ENCODE results near the gene PPP3R2. TPM values are rescaled to one million over a fixed set of nuclear protein-coding genes. Genes with fewer than 3 reads are reported as not detected.
A peak's percentile ranks its signal among the peaks of the same experiment; 100 is the strongest.
"Not testable (repeated sequence)": the region's sequence is repeated elsewhere in the genome, so short reads cannot be mapped to it uniquely, and the experiment has no call there.

PPP3R2 gene
- total and polyA plus RNA-seq, 3 donors from 2014 or later = 18.0 to 241 (median 22.8) TPM

- Histone ChIP-seq H3K4me3 (no peak overlapping the region), H3K4me1 (no peaks in the 10 kb centered on the region), H3K9me3 (no peaks in the 10 kb centered on the region), H3K27me3 (no peaks in the 10 kb centered on the region), H3K36me3 (ENCODE audit: low read depth, missing control alignments) (no peaks in the 10 kb centered on the region), H3K27ac (no peak overlapping the region)
- 92 to 100% methylated on average over 1 of the region's 1 CpG for WGBS, 2 donors
- intact Hi-C loops (cut with DNase I; ENCODE audit: low total_unique reads) = no loop called here
- DNase-seq = no peak
- TF ChIP-seq POLR2A (IDR thresholded peaks at IDR 0.05) = no peak
- no peak for TF ChIP-seq CTCF (IDR thresholded peaks at IDR 0.05)
These were observed 33.0 kb downstream of the PPP3R2 start for GRCh38 chr9:101561740-101562139.

- TF ChIP-seq CTCF (IDR thresholded peaks at IDR 0.05) = peak in 1 of 3 experiments; percentile 20
- H3K27me3 ChIP-seq; H3K9me3 ChIP-seq; H3K36me3 ChIP-seq (ENCODE audit: low read depth, missing control alignments); DNase-seq; H3K27ac ChIP-seq; H3K4me1 ChIP-seq; intact Hi-C loops (cut with DNase I; ENCODE audit: low total_unique reads); H3K4me3 ChIP-seq: not testable (repeated sequence)
- whole genome bisulfite sequencing, 2 donors = 82 to 84% methylated on average over 18 of the region's 18 CpGs
These were observed 45.2 kb downstream of the PPP3R2 start for GRCh38 chr9:101549472-101550098.

- H3K27ac ChIP-seq = no peak overlapping the region
- intact Hi-C loops (cut with DNase I; ENCODE audit: low total_unique reads) = no loop called here
- H3K27me3 ChIP-seq = no peaks in the 10 kb centered on the region
- 93 to 97% methylated on average over 13 to 14 of the region's 14 CpGs for WGBS, 2 donors
- H3K4me3 ChIP-seq = no peak overlapping the region
- no peaks in the 10 kb centered on the region for H3K36me3 ChIP-seq (ENCODE audit: low read depth, missing control alignments)
- TF ChIP-seq CTCF (IDR thresholded peaks at IDR 0.05) = no peak
- no peak for TF ChIP-seq POLR2A (IDR thresholded peaks at IDR 0.05)
- no peak for DNase-seq
- no peaks in the 10 kb centered on the region for H3K4me1 ChIP-seq
- H3K9me3 ChIP-seq = no peaks in the 10 kb centered on the region
These were observed 51.6 kb downstream of the PPP3R2 start for GRCh38 chr9:101543098-101543735.

Other genes with a start within 250 kb of the PPP3R2 start
- under 1 TPM in 1 of 2 donors, not detected in 1; 0.31 TPM for gene BAAT, start 210.0 kb downstream of the PPP3R2 start, total RNA-seq
- gene BAAT, start 210.0 kb downstream of the PPP3R2 start, polyA plus RNA-seq (ENCODE audit: insufficient read depth, low read depth, low replicate concordance) = 0.13 TPM
- gene MRPL50, start 196.4 kb downstream of the PPP3R2 start, total RNA-seq = 10 to 100 TPM; 15.4 to 18.3 TPM
- gene MRPL50, start 196.4 kb downstream of the PPP3R2 start, polyA plus RNA-seq (ENCODE audit: insufficient read depth, low read depth, low replicate concordance) = 10.5 TPM
- gene ZNF189, start 196.1 kb downstream of the PPP3R2 start, total RNA-seq = 10 to 100 TPM; 32.6 to 42.8 TPM
- 24.0 TPM for gene ZNF189, start 196.1 kb downstream of the PPP3R2 start, polyA plus RNA-seq (ENCODE audit: insufficient read depth, low read depth, low replicate concordance)
- under 1 TPM in 1 of 2 donors, not detected in 1; 0.79 TPM for gene ALDOB, start 159.2 kb downstream of the PPP3R2 start, total RNA-seq
- gene ALDOB, start 159.2 kb downstream of the PPP3R2 start, polyA plus RNA-seq (ENCODE audit: insufficient read depth, low read depth, low replicate concordance) = 1.9 TPM
- 10 to 100 TPM; 36.7 to 53.1 TPM for gene RNF20, start 61.1 kb downstream of the PPP3R2 start, total RNA-seq
- 78.0 TPM for gene RNF20, start 61.1 kb downstream of the PPP3R2 start, polyA plus RNA-seq (ENCODE audit: insufficient read depth, low read depth, low replicate concordance)
- under 1 TPM; 0.16 to 0.25 TPM for gene GRIN3A, start 143.7 kb upstream of the PPP3R2 start, total RNA-seq
- gene GRIN3A, start 143.7 kb upstream of the PPP3R2 start, polyA plus RNA-seq (ENCODE audit: insufficient read depth, low read depth, low replicate concordance) = 0.79 TPM